HPDE6-E6E7 (cell line): Measurements from ENCODE around the gene KLHDC4.

Experiments used
- DNase-seq: peaks from one replicate; pipeline ENCODE4 v3.0.0; 2011; ENCODE audit warnings: missing footprints; ENCODE audit errors: extremely low spot score

KLHDC4 gene

GRCh38 chr16:87700406-87701077 lies 65.2 kb downstream of the KLHDC4 start:
- no peak for DNase-seq

DNA sequence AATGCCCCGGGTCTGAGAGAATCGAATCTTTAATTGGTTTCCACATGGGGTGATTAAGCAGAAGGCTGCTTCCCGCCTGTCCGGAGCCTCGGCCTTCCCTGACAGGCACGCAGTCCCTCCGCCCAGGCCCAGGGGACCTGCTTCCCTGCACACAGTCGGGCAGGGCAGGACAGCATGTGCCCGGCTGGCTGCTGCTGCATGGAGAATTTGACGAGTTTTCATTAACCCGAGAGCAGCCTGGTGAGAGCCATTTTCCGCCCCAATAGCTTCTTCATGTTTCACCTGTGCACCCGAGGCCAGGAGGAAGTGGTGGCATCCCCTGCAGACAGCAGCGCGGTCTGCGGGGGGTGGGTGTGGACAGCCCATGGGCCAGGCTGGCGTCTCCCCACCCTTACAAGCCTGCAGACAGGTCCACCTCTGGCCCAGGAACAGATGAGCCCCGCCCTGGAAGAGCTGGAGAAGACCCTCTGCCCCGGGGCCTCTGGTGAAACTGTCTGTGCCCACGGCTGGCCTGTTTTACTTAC lies 67.0 kb downstream of the KLHDC4 start:
- DNase-seq: no peak

DNA sequence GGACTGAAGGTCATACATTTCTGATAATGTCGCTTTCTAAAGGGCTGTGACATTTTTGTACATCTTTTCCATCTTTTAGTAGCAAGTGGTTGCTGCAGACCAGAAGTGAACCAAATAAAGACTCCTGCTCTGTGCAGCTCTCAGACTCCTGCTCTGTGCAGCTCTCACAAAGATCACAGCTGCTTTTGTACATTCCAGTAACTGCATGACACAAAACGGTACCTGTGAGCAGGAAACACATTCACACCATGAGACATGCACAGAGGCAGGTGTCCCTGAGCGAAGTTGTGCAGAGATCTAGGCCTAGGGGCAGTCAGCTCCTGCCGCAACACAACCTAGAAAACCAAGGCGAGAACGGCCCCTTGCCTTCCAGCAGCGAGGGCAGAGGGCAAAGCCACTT lies 67.5 kb downstream of the KLHDC4 start:
- no peak for DNase-seq

DNA sequence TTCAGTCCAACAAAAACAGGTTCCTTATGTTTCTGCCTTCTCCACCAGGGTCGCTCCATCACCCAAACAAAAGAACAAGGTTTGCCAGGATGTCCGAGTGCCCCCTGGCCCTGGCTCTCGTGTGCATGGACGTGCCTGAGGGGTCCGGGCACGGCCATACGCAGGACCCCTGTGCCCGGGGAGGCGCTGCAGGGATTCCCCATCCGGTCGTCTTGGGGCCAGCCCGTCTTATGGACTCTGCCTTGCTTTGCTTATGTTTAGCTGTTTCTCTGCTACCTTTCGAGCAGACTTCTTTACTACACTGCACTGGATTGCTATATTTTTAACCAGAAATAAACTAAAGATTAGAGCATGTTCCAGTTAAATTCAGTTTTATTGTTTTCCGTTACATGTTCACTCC lies 68.0 kb downstream of the KLHDC4 start:
- no peak for DNase-seq

GRCh38 chr16:87697256-87697655 lies 68.5 kb downstream of the KLHDC4 start:
- no peak for DNase-seq

- DNase-seq: no peak
Measured at GRCh38 chr16:87696726-87697125, 69.1 kb downstream of the KLHDC4 start.

DNA sequence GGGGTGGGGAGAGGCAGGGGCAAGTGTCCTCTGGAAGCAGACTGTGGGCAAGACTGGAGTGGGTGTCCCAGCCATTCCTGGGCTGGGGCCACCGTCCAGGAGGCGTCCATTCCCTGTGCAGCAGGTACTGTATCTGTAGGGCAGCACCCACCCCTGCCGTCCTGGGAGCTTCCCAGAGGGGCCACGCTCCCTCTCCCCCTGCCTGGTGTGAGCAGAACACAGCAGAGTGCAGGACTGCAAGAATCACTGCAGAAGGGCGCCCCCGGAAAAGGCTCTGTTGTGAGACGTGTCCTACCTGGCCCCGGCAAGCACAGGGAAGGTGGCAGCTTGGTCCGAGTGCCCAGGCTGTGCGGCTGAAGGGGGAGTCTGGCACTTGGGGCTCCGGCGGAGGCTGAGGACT lies 70.3 kb downstream of the KLHDC4 start:
- no peak for DNase-seq

DNA sequence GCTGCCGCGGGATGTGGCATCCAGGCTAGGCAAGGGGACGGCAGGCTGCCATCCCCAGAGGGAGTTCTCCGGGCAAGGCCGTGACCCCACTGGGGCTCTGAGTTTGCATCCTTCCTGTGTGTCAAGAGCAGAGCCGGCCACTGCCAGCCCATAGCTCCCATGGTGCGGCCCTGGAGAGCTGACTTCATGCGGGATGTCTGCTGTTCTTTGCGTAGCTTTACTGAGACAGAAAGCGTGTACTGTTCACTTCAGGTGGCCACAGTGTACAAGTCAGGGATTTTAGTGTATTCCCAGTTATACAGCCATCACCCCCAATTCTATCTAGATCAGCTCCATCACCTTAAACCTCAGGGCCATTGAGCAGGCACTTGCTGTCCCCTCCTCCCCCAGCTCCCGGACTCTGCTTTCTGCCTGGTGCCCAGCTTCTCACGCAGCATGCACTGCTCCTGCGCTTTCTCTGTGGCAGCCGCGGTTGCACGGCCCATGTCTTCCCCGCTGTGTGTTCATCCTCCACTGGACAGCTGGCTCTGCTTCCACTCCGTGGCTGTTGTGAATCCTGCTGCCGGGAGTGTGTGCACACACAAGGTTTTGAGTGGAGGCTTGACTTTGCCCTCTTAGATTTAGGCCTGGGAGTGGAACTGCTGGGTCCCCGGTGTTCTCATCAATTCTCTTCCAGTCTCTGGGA lies 71.2 kb downstream of the KLHDC4 start:
- no peak for DNase-seq

- DNase-seq: no peak
Measured at GRCh38 chr16:87693827-87694226, 72.0 kb downstream of the KLHDC4 start.

DNA sequence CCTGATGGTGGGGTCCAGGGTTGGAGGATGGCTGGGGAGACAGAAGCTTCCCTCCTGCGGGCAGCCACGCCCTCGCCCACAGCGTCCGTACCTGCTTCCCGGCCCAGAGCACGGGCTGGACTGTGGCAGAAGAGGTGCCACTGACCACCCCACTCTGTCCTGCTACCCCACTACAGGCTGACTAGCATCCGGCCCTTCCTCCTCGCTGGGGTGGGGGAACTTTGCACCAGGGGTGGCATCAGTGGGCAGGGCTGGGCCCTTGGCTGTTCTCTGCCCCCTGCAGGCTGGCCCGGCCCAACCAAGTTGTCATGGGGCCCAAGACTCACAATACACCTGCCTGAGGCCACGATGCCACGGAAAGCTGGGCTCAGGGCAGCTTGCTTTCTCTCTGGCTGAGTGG lies 73.0 kb downstream of the KLHDC4 start:
- DNase-seq: no peak

GRCh38 chr16:87692176-87692575 lies 73.6 kb downstream of the KLHDC4 start:
- DNase-seq: no peak

GRCh38 chr16:87691686-87692079 lies 74.1 kb downstream of the KLHDC4 start:
- DNase-seq: no peak

- no peak for DNase-seq
Measured at GRCh38 chr16:87690911-87691685, 74.7 kb downstream of the KLHDC4 start.

DNA sequence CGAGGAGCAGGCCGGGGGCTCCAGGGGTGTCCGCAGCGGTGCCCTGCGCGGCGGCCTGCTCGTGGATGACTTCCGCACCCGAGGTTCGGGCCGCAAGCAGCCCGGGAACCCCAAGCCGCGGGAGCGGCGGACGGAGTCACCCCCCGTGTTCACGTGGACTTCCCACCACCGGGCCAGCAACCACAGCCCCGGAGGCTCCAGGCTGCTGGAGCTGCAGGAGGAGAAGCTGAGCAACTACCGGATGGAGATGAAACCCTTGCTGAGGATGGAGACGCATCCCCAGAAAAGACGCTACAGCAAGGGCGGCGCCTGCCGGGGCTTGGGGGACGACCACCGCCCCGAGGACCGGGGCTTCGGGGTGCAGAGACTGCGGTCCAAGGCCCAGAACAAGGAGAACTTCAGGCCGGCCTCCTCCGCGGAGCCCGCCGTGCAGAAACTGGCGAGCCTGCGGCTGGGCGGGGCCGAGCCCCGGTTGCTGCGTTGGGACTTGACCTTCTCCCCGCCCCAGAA lies 75.8 kb downstream of the KLHDC4 start:
- DNase-seq: no peak

DNA sequence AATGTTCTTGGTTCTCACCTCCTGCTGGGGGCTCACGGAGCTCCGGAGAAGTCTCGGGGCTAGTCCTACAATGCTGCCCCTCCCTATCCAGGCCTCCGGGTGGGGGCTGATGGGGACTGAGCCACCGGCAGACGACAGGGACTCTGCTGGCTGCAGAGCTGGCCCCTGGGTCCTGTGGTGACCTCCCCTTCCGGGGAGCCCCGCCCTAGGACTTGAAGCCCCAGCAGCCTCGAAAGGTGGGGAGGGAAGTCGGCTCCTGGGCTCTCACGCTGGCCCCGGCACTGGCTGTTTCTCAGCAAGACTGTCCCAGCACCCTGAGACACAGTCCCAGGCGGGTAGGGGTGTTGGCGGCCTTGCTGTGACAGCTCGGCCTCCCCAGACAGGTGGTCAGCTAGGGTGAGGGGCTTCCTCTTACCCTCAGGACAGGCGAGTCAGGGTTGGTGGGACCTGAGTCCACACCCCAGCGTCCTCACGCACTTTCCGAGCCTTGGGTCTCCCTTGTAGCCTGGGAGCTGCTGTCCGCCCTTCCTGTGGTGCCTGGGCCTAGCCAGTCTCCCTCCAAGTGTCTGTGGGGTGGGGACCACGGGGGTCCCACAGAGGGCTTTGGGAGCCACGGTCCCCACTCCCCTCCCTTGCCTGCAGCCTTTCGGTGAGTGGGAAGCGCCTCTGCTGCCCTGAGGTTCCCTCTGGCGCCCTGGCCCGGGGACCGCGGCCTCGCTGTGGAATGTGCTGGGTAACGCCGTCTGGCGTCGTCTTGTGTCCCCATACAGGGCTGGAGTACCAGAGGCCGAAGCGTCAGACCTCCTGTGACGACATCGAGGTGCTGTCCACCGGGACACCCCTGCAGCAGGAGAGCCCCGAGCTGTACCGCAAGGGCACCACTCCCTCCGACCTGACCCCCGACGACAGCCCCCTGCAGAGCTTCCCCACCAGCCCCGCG lies 76.6 kb downstream of the KLHDC4 start:
- DNase-seq: no peak

DNA sequence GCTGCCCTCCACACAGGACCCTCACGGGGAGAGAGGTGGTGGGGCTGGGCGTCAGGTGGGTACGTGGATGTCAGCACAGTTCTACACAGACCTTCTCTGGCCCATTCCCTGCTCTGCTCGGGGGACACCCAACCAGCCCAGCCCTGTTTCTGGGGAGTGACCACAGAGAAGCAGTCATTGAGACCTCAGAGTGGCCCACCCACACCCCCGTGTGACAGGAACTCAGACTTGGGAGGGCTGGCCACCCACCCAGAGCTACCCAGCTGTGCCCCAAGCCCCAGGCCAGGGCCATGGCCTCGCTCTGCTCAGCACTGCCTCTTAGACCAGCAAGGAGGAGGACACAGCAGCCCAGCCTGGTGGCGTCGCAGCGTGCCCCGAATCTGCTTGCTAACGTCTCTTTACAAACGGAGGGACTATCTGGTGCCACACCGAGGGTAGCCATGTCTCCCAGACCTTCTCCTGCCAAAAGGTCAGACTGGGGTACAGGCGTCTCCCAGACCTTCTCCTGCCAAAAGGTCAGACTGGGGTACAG lies 77.7 kb downstream of the KLHDC4 start:
- DNase-seq: no peak

DNA sequence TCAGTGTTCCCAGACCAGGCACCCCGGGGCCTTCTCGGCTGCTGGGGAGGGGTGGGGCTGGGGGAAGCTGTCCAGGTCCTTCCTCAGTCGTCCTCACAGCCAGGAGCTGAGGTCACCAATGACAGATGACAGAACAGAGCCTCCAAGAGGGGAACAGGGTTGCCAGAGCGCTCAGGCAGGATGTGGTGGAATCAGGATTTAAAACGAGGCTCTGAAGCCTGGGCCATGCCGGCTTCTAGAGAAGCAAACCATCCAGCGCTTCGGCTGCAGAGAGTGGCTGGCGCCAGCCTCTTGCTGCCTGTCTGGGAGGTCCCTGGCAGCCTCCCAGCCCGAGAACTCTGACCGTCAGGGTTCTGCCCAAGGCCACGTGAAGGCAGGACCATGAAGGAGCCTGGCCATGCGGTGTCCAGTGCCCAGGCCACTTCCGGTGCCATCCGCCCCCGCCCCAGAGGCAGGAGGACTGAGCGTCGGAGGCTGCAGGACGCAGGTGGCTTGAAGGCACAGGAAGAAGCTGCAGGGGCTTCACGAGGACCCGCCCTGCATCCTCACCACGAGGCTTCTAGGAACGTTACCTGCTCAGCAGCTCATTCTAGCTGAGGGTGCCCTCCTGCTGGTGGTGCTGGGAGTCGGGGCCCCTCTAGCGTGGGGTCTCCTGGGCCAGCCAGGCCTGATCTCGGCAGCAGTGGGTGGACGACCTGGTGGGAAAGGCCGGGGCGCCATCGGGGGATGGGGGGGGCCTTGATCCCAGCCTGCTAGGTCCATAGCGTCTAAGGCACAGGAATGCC lies 78.5 kb downstream of the KLHDC4 start:
- no peak for DNase-seq

GRCh38 chr16:87686697-87687096 lies 79.1 kb downstream of the KLHDC4 start:
- no peak for DNase-seq

DNA sequence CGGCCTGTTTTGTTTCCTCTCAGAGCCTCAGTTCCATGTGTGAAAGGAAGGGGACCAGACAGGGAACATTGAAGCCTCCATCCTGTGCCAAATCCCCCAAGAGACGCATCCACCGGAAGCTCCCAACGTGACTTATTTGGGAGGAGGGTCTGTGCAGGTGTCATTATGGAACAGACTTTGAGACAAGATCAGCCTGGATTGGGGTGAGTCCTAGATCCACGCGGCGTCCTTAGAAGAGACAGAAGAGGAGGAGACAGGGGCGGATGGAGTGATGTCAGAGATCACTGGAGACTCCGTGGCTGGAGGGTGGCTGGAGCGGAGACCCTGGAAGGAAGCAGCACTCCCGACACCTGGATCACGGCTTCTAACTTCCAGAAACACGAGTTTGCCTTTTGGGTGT lies 80.0 kb downstream of the KLHDC4 start:
- DNase-seq: no peak

DNA sequence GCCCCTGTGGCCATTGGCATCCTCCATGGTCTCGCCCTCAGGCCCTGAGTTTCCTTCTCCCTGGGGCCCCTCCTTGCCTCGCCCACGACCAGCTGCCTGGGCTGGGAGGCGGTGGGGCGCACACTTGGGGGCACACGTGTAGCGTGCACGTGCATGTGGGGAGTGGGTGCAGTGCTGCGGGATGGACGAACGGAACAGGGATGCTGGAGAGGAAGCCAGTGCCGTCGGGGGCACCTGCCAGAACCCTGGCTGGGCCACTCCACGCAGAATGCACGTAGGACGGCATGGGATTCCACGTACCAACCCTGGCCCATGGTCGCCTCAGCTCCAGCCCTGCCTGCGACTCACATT lies 80.4 kb downstream of the KLHDC4 start:
- no peak for DNase-seq
